Endodermal cell (in vitro differentiated cells): ENCODE results near the gene GPR89B. TPM values are rescaled to one million over a fixed set of nuclear protein-coding genes. Genes with fewer than 3 reads are reported as not detected.

Source experiments
- DNase-seq: peaks from one replicate; pipeline ENCODE4 v3.0.0-alpha.2; 2017
- H3K27ac ChIP-seq: 2 replicates; pipeline ENCODE4 v1.5.1; 2013; ENCODE audit warnings: mild to moderate bottlenecking, low read depth, low read length, moderate library complexity
- H3K27me3 ChIP-seq: 2 replicates; pipeline ENCODE4 v1.6.1; 2013; ENCODE audit warnings: mild to moderate bottlenecking, low read length, moderate library complexity; ENCODE audit not compliant: insufficient read depth, control insufficient read depth, poor library complexity, severe bottlenecking
- H3K36me3 ChIP-seq: 2 replicates; pipeline ENCODE4 v1.7.0; 2013; ENCODE audit warnings: mild to moderate bottlenecking, low read length, moderate library complexity; ENCODE audit not compliant: control insufficient read depth, insufficient read depth
- H3K4me1 ChIP-seq: one replicate; pipeline ENCODE4 v1.7.0; 2013; ENCODE audit warnings: low read length; ENCODE audit not compliant: control insufficient read depth, insufficient read depth
- H3K4me3 ChIP-seq: 2 replicates; pipeline ENCODE4 v1.5.1; 2013; ENCODE audit warnings: mild to moderate bottlenecking, low read length, moderate library complexity
- H3K9ac ChIP-seq: 2 replicates; pipeline ENCODE4 v1.6.1; 2013; ENCODE audit warnings: mild to moderate bottlenecking, low read length, moderate library complexity; ENCODE audit not compliant: poor library complexity, severe bottlenecking; ENCODE audit errors: extremely low read depth
- H3K9me3 ChIP-seq: 2 replicates; pipeline ENCODE4 v1.6.1; 2013; ENCODE audit warnings: mild to moderate bottlenecking, low read length, moderate library complexity; ENCODE audit not compliant: control insufficient read depth
- H3K27ac Mint-ChIP-seq: 2 replicates; pipeline ENCODE4 v1.8.0; 2020; ENCODE audit warnings: mixed read lengths
- H3K27me3 Mint-ChIP-seq: 2 replicates; pipeline ENCODE4 v1.8.0; 2021; ENCODE audit warnings: mild to moderate bottlenecking, mixed read lengths; ENCODE audit not compliant: insufficient read depth
- H3K36me3 Mint-ChIP-seq: 2 replicates; pipeline ENCODE4 v1.8.0; 2020; ENCODE audit warnings: low read depth, mixed read lengths
- H3K4me1 Mint-ChIP-seq: 2 replicates; pipeline ENCODE4 v1.8.0; 2020; ENCODE audit warnings: mixed read lengths
- H3K4me3 Mint-ChIP-seq: 2 replicates; pipeline ENCODE4 v1.8.0; 2020; ENCODE audit warnings: mild to moderate bottlenecking, moderate library complexity, mixed read lengths
- H3K9me3 Mint-ChIP-seq: 2 replicates; pipeline ENCODE4 v1.8.0; 2020; ENCODE audit warnings: mild to moderate bottlenecking, mixed read lengths
- CTCF ChIP-seq: fragments of 200-600 bp; sonication (generic); conservative IDR thresholded peaks from 2 replicates; pipeline ENCODE4 v1.5.0; 2021; ENCODE audit warnings: antibody characterized with exemption, mild to moderate bottlenecking
- WGBS, 2 experiments: methylation state at CpG; one replicate each; pipeline versions ENCODE4 v1.1.5 to v1.1.7; 2013; ENCODE audit warnings: missing lambda C conversion rate in 2 of 2, mixed read lengths in 1 of 2; ENCODE audit not compliant: insufficient coverage in 1 of 2, insufficient read length in 1 of 2; 5-methylcytosine and 5-hydroxymethylcytosine counted together
- total RNA-seq, 2 donors: library from RNA; stranded (reverse); fragmentation: NEBNext Ultra II Directional in 1 of 2; extraction: Animal tissue kit (Norgen Biotek cat#: 25700) in 1 of 2; gene quantifications; 2 replicates in 1 of 2; 3 replicates in 1 of 2; pipeline ENCODE4 v1.2.1, GENCODE V29; 2021

GPR89B gene
- total RNA-seq, 2 donors from 2014 or later, result 22.7 to 26.6 TPM

- no peak for DNase-seq
- Mint-ChIP-seq H3K36me3 (no peaks in the 10 kb centered on the region), H3K27ac (no peak overlapping the region), H3K4me1 (no peaks in the 10 kb centered on the region), H3K9me3 (no peaks in the 10 kb centered on the region), H3K4me3 (no peak overlapping the region), H3K27me3 (no peaks in the 10 kb centered on the region)
- H3K9me3 ChIP-seq, result no peaks in the 10 kb centered on the region
- no peak overlapping the region for H3K9ac ChIP-seq
- 91 to 100% methylated on average over 2 to 4 of the region's 4 CpGs for WGBS, 2 experiments
- H3K36me3 ChIP-seq, result no peaks in the 10 kb centered on the region
- H3K4me3 ChIP-seq, result no peak overlapping the region
- no peak overlapping the region for H3K27ac ChIP-seq
- TF ChIP-seq CTCF, result no peak
- H3K27me3 ChIP-seq, result no peaks in the 10 kb centered on the region
- no peaks in the 10 kb centered on the region for H3K4me1 ChIP-seq
These were observed 30.4 kb upstream of the GPR89B start for GRCh38 chr1:147897789-147898188.

- Histone ChIP-seq H3K9ac (no peak within 1 kb of the TSS), H3K4me1 (no peaks in the 10 kb centered on the region), H3K9me3 (no peaks in the 10 kb centered on the region), H3K27me3 (no peaks in the 10 kb centered on the region), H3K4me3 (no peak within 1 kb of the TSS), H3K36me3 (no peaks in the 10 kb centered on the region), H3K27ac (no peak within 1 kb of the TSS)
- Mint-ChIP-seq H3K27ac (no peak within 1 kb of the TSS), H3K4me1 (no peaks in the 10 kb centered on the region), H3K4me3 (no peak within 1 kb of the TSS), H3K36me3 (no peaks in the 10 kb centered on the region), H3K27me3 (no peaks in the 10 kb centered on the region), H3K9me3 (no peaks in the 10 kb centered on the region)
- no peak for DNase-seq
- 82 to 88% methylated on average over 4 to 7 of the region's 7 CpGs for WGBS, 2 experiments
- no peak for TF ChIP-seq CTCF
These were observed 25.9 kb upstream of the GPR89B start, which contains the start of gene GJA8 for GRCh38 chr1:147902253-147902845. Gene GJA8, plus strand, starts transcription at chr1:147902795. Its CDS starts 5,161 bp downstream, at chr1:147907956.

GRCh38 chr1:147904726-147905125 lies 23.5 kb upstream of the GPR89B start:
- TF ChIP-seq CTCF, result no peak
- Histone ChIP-seq H3K36me3 (no peaks in the 10 kb centered on the region), H3K4me3 (no peak overlapping the region), H3K4me1 (no peaks in the 10 kb centered on the region), H3K9ac (no peak overlapping the region), H3K27ac (no peak overlapping the region), H3K27me3 (no peaks in the 10 kb centered on the region), H3K9me3 (no peaks in the 10 kb centered on the region)
- Mint-ChIP-seq H3K9me3 (no peaks in the 10 kb centered on the region), H3K4me3 (no peak overlapping the region), H3K27ac (no peak overlapping the region), H3K36me3 (no peaks in the 10 kb centered on the region), H3K4me1 (no peaks in the 10 kb centered on the region), H3K27me3 (peaks cover 12% of the 10 kb centered on the region)
- DNase-seq, result no peak
- 95 to 100% methylated on average over 1 to 3 of the region's 3 CpGs for WGBS, 2 experiments
